ENCODE results near the gene C18orf54.

DNA sequence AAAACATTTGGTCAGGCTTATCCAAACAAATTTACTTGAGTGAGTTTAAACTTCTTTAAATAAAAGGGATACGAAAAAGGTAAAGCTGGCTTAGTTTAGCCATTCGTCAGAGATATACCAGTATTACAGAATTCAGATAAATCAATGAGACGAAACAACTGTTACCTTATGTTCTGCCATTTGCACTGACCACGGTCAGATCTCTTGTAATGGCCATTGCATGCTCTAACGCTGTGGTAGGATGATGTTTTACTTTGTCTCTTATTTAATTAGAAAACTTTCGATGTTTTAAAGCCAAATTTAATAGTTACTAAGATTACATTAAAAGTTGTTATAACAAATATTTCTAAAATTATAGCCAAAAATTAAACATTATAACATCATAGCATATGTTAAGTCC lies 1.5 kb downstream of the C18orf54 start:
- TF ChIP-seq POLR2A (IDR thresholded peaks at IDR 0.05; ENCODE audit: low read length) (no peak), GATA1 (IDR thresholded peaks at IDR 0.05; ENCODE audit: low read depth, low read length) (no peak)
